K562 (cell line): Measurements from ENCODE around the gene ASB6. TPM values are rescaled to one million over a fixed set of nuclear protein-coding genes. Genes with fewer than 3 reads are reported as not detected.

ENCODE experiments used
- ATAC-seq: fragments of 200-7000 bp; cut with Tn5 transposase; 3 replicates; pipeline ENCODE4 v1.9.1; 2020; ENCODE audit warnings: moderate library complexity
- BruUV-seq: library from RNA; stranded (reverse); fragments of 400-500 nt; replicated peaks from 2 replicates; lab custom pipeline; 2021; lab: Mats Ljungman, UMichigan
- CTCF ChIA-PET: fragments of 300-600 bp; formaldehyde crosslinking; extraction: SDS; loops from one replicate; lab custom pipeline; 2021; ENCODE audit warnings: low intra/inter-chr PET ratio; lab: Yijun Ruan, JAX
- POLR2A ChIA-PET: fragments of 300-600, 350-650 bp; sonication (Branson Sonifier 250); formaldehyde crosslinking; extraction: SDS; loops from one replicate; lab custom pipeline; 2021; ENCODE audit warnings: antibody characterized with exemption, inconsistent platforms; lab: Yijun Ruan, JAX
- DNase-seq, 4 experiments: peaks; one replicate each; pipeline versions ENCODE4 v3.0.0 to v3.0.0-alpha.2; 2011 to 2018; ENCODE audit warnings: low spot score in 3 of 4, mixed read lengths in 3 of 4; ENCODE audit errors: extremely low read depth in 1 of 4
- FAIRE-seq: peaks from 2 replicates; lab custom pipeline; 2011; peaks lifted over from hg19 to GRCh38; lab: Jason Lieb, UNC
- H2AFZ ChIP-seq: 2 replicates; pipeline ENCODE4 v1.6.0; 2011; ENCODE audit warnings: low read depth, low read length, control low read depth, inconsistent platforms
- H3K27ac ChIP-seq: fragments of 200-600 bp; 3 replicates; pipeline ENCODE4 v1.8.0; 2011; ENCODE audit warnings: low read depth, mild to moderate bottlenecking, control low read depth, inconsistent platforms, low read length, moderate library complexity, mixed read lengths; ENCODE audit errors: extremely low read depth
- H3K27me3 ChIP-seq, 2 experiments: fragments of 300-600 bp in 1 of 2; 2 replicates in 1 of 2; 3 replicates in 1 of 2; pipeline versions ENCODE4 v1.6.0 to v1.8.0; 2011; ENCODE audit warnings: inconsistent platforms in 2 of 2, low read length in 2 of 2, mild to moderate bottlenecking in 1 of 2, mixed read lengths in 1 of 2, moderate library complexity in 1 of 2; ENCODE audit not compliant: control insufficient read depth in 2 of 2, insufficient read depth in 2 of 2
- H3K36me3 ChIP-seq: fragments of 300-600 bp; 3 replicates; pipeline ENCODE4 v1.8.0; 2011; ENCODE audit warnings: mild to moderate bottlenecking, low read length, inconsistent platforms; ENCODE audit not compliant: control insufficient read depth, insufficient read depth
- H3K4me1 ChIP-seq, 2 experiments: fragments of 200-600 bp in 1 of 2; replicated peaks in 1 of 2; 2 replicates in 1 of 2; 3 replicates in 1 of 2; pipeline versions ENCODE4 v1.5.1 to v1.8.0; 2011; ENCODE audit warnings: inconsistent platforms in 2 of 2, low read length in 2 of 2, mild to moderate bottlenecking in 1 of 2, mixed read lengths in 1 of 2, moderate library complexity in 1 of 2; ENCODE audit not compliant: control insufficient read depth in 2 of 2, insufficient read depth in 2 of 2
- H3K4me2 ChIP-seq: 2 replicates; pipeline ENCODE4 v1.6.1; 2011; ENCODE audit warnings: low read length, control low read depth, inconsistent platforms, mixed read lengths; ENCODE audit not compliant: insufficient read depth
- H3K4me3 ChIP-seq: fragments of 200-600 bp; sonication (generic), shearing (Covaris generic); 2 replicates; pipeline ENCODE4 v1.5.1; 2016; ENCODE audit warnings: control low read depth, inconsistent platforms
- H3K79me2 ChIP-seq: fragments of 200-600 bp; 3 replicates; pipeline ENCODE4 v1.8.0; 2011; ENCODE audit warnings: low read length, inconsistent platforms; ENCODE audit not compliant: control insufficient read depth, insufficient read depth
- H3K9ac ChIP-seq, 2 experiments: 2 replicates each; pipeline versions ENCODE4 v1.6.0 to v1.6.1; 2011; ENCODE audit warnings: low read depth in 2 of 2, low read length in 2 of 2, control low read depth in 1 of 2, inconsistent platforms in 1 of 2, mild to moderate bottlenecking in 1 of 2, mixed read lengths in 1 of 2; ENCODE audit not compliant: insufficient read depth in 1 of 2
- H3K9me1 ChIP-seq: one replicate; pipeline ENCODE4 v1.6.0; 2011; ENCODE audit warnings: inconsistent platforms, mild to moderate bottlenecking, low read length, moderate library complexity; ENCODE audit not compliant: control insufficient read depth, insufficient read depth
- H3K9me3 ChIP-seq: replicated peaks from 2 replicates; pipeline ENCODE4 v1.5.1; 2011; ENCODE audit warnings: low read depth, low read length, inconsistent platforms; ENCODE audit not compliant: control insufficient read depth, insufficient read depth
- H4K20me1 ChIP-seq: replicated peaks from 2 replicates; pipeline ENCODE4 v1.6.1; 2011; ENCODE audit warnings: low read length, inconsistent platforms, mixed read lengths; ENCODE audit not compliant: control insufficient read depth, insufficient read depth
- ARID1B ChIP-seq: fragments of 450-650 bp; IDR thresholded peaks from 2 replicates; pipeline ENCODE4 v1.6.1; 2016; ENCODE audit warnings: antibody characterized with exemption, mild to moderate bottlenecking, inconsistent platforms
- DPF2 ChIP-seq: fragments of 450-650 bp; IDR thresholded peaks from 2 replicates; pipeline ENCODE4 v1.6.1; 2016
- EGR1 ChIP-seq: fragments of 450-650 bp; conservative IDR thresholded peaks from 2 replicates; pipeline ENCODE4 v1.6.1; 2017; ENCODE audit warnings: mild to moderate bottlenecking
- HNRNPH1 ChIP-seq: fragments of 200-400 bp; formaldehyde crosslinking; optimal IDR thresholded peaks from 2 replicates; pipeline ENCODE3; 2017; ENCODE audit warnings: low read depth, mild to moderate bottlenecking, low read length, moderate library complexity
- ILF3 ChIP-seq: fragments of 450-650 bp; IDR thresholded peaks from 2 replicates; pipeline ENCODE4 v1.6.1; 2018; ENCODE audit warnings: antibody characterized with exemption, mild to moderate bottlenecking, moderate library complexity, borderline replicate concordance
- KAT7 ChIP-seq: sonication (generic); formaldehyde crosslinking; IDR thresholded peaks from 2 replicates; pipeline ENCODE4 v1.8.0; 2022; ENCODE audit warnings: missing genetic modification reagents, mild to moderate bottlenecking, borderline replicate concordance
- NRF1 ChIP-seq, 2 experiments: fragments of 450-650 bp; IDR thresholded peaks in 1 of 2; conservative IDR thresholded peaks in 1 of 2; 2 replicates each; pipeline ENCODE4 v1.6.1; 2014; ENCODE audit warnings: mild to moderate bottlenecking in 2 of 2
- PHB ChIP-seq: fragments of 250-450 bp; sonication (Bioruptor Pico); IDR thresholded peaks from 2 replicates; pipeline ENCODE4 v1.5.0; 2021
- PURB ChIP-seq: sonication (generic); formaldehyde crosslinking; IDR thresholded peaks from 2 replicates; pipeline ENCODE4 v1.9.0; 2021; ENCODE audit warnings: low read depth, mild to moderate bottlenecking, missing genetic modification reagents
- RFX5 ChIP-seq: IDR thresholded peaks from 2 replicates; pipeline ENCODE4 v1.6.1; 2011; ENCODE audit warnings: low read depth, mild to moderate bottlenecking, improper control_type of control experiment, low read length
- SNRNP70 ChIP-seq: fragments of 200-400 bp; formaldehyde crosslinking; optimal IDR thresholded peaks from 2 replicates; pipeline ENCODE3; 2017; ENCODE audit warnings: low read depth, low read length
- ZNF696 ChIP-seq: fragments of 250-450 bp; sonication (Bioruptor Pico); conservative IDR thresholded peaks from 2 replicates; pipeline ENCODE4 v1.4.0; 2020; ENCODE audit warnings: mild to moderate bottlenecking, moderate library complexity
- WGBS: fragments of 100-300 bp; shearing (Covaris generic); methylation state at CpG from one replicate; pipeline ENCODE4 v1.1.6; 2016; ENCODE audit warnings: low coverage, mixed read lengths; ENCODE audit not compliant: insufficient coverage; ENCODE audit errors: missing lambda C conversion rate; 5-methylcytosine and 5-hydroxymethylcytosine counted together
- in situ Hi-C: fragments of 300-500 bp; cut with MboI; formaldehyde crosslinking; loops from 4 replicates; pipeline ENCODE4 v1.15.0; 2018; ENCODE audit warnings: inconsistent platforms, mixed read lengths
- intact Hi-C: fragments of 100-400 bp; cut with micrococcal nuclease; formaldehyde crosslinking; loops from 2 replicates; pipeline ENCODE4 v1.14.2; 2022
- polyA plus RNA-seq, 8 experiments: library from polyadenylated mRNA; depleted of rRNA in 4 of 8; stranded (reverse) in 5 of 8; unstranded in 3 of 8; fragments of >200 nt; fragmentation: Nextera tagmentation in 2 of 8; fragmentation: Illumina TruSeq in 1 of 8; extraction: Ambion mirVana in 2 of 8; extraction: Trizol in 1 of 8; gene quantifications; 2 replicates each; pipeline versions ENCODE4 v1.2.1 to v1.2.3, GENCODE V29; 2011 to 2014; ENCODE audit warnings: inconsistent platforms in 1 of 8, missing spikeins in 1 of 8
- total RNA-seq, 7 experiments: library from RNA; depleted of rRNA in 6 of 7; stranded (reverse); fragments of >200 nt in 6 of 7; fragmentation: Illumina TruSeq in 2 of 7; extraction: Trizol in 2 of 7; gene quantifications; 2 replicates each; pipeline versions ENCODE4 v1.2.1 to v1.2.3, GENCODE V29; 2011 to 2021; ENCODE audit warnings: low replicate concordance in 1 of 7
- TF ChIP-seq, protein P1 (sequence below): sonication (generic); formaldehyde crosslinking; IDR thresholded peaks from 2 replicates; pipeline ENCODE4 v1.4.0; 2020; ENCODE audit warnings: mild to moderate bottlenecking, missing genetic modification reagents
- TF ChIP-seq, protein P2 (sequence below): sonication (generic); formaldehyde crosslinking; IDR thresholded peaks from 2 replicates; pipeline ENCODE4 v1.8.1; 2023; ENCODE audit warnings: mild to moderate bottlenecking, missing genetic modification reagents
- TF ChIP-seq, protein P3 (sequence below): fragments of 250-450 bp; sonication (Bioruptor Pico); IDR thresholded peaks from 2 replicates; pipeline ENCODE4 v1.5.0; 2020; ENCODE audit warnings: mild to moderate bottlenecking, borderline replicate concordance
- TF ChIP-seq, protein P4 (sequence below): sonication (generic); IDR thresholded peaks from 2 replicates; pipeline ENCODE4 v1.6.1; 2016

ASB6 gene
- total and polyA plus RNA-seq, 9 of the 15 experiments (the other 6 are each of a cell fraction or from before 2014, with no cell fraction given), result 0.92 to 17.8 (median 11.3) TPM

DNA sequence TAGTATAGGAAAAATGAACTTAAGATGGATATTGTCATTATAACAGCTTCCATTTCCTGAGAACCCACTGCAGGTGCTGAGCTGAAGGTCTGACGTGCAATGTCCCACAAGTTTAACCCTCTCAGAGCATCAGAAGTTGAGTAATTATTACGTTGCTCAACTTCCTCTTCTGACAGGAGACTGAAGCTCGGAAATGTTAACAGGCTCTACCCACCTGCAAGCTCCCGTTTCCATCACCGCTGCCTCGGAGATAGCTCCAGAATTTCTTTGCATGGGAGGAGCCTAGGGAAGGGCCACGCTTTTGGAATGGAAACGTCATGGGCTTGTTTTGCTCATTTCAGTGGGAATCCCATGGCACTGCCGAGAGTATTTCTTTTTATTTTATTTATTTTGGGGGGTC, 17.0 kb downstream of the ASB6 start:
- peaks cover 32 to 48% of the 10 kb centered on the region in 2 experiments for H3K4me1 ChIP-seq
- peaks cover 0 to 9% of the 10 kb centered on the region in 2 experiments; a peak in 1 of 5 replicates for H3K27me3 ChIP-seq
- peaks cover 27% of the 10 kb centered on the region for H3K36me3 ChIP-seq
- peaks cover 40% of the 10 kb centered on the region for H3K79me2 ChIP-seq
- peak overlapping the region; percentile 73; the same call in 2 of the 3 replicates for H3K27ac ChIP-seq
- H3K9ac ChIP-seq, result peak overlapping the region; percentile 15 to 87; a peak in 3 of 4 replicates
- ATAC-seq (peak; percentile 40), FAIRE-seq (peak; percentile 75), DNase-seq (peak in 2 of 4 experiments; percentile 47 to 67)
- WGBS, result 4% methylated on average over 9 of the region's 9 CpGs
- H3K9me3 ChIP-seq, result no peaks in the 10 kb centered on the region
- H4K20me1 ChIP-seq, result peaks cover 33% of the 10 kb centered on the region
- ChIA-PET POLR2A (interaction anchor here (0.6 to 2.8 kb wide), 8 partner anchors 11 to 532 kb away, joined by 3 to 18 read pairs (median 4); no protein-coding TSS in a partner anchor), CTCF (interaction anchor here (1.7 to 1.9 kb wide), 2 partner anchors 14 to 494 kb away, joined by 8 to 11 read pairs; no protein-coding TSS in a partner anchor)
- peak overlapping the region; percentile 94 for H3K4me2 ChIP-seq
- H2AFZ ChIP-seq, result peak overlapping the region; percentile 63
- in situ Hi-C loops, result loop anchor here (25.0 kb wide), 1 partner anchor 288 kb away; no protein-coding TSS in a partner anchor
- intact Hi-C loops, result loop anchor here (1.0 kb wide), 2 partner anchors 14 to 486 kb away; no protein-coding TSS in a partner anchor
- no TSS peak for BruUV-seq
- H3K9me1 ChIP-seq, result no peaks in the 10 kb centered on the region
- peak overlapping the region; percentile 67; the same call in 1 of the 2 replicates for H3K4me3 ChIP-seq
- no peak for TF ChIP-seq PURB (CRISPR knock-in tag)
- TF ChIP-seq SNRNP70, result no peak
- no peak for TF ChIP-seq KAT7 (CRISPR knock-in tag)
- no peak for TF ChIP-seq EGR1
- TF ChIP-seq HNRNPH1, result no peak
- TF ChIP-seq DPF2, result no peak; the same call in 1 of the 2 replicates
- no peak for TF ChIP-seq RFX5
- TF ChIP-seq, protein P1, sequence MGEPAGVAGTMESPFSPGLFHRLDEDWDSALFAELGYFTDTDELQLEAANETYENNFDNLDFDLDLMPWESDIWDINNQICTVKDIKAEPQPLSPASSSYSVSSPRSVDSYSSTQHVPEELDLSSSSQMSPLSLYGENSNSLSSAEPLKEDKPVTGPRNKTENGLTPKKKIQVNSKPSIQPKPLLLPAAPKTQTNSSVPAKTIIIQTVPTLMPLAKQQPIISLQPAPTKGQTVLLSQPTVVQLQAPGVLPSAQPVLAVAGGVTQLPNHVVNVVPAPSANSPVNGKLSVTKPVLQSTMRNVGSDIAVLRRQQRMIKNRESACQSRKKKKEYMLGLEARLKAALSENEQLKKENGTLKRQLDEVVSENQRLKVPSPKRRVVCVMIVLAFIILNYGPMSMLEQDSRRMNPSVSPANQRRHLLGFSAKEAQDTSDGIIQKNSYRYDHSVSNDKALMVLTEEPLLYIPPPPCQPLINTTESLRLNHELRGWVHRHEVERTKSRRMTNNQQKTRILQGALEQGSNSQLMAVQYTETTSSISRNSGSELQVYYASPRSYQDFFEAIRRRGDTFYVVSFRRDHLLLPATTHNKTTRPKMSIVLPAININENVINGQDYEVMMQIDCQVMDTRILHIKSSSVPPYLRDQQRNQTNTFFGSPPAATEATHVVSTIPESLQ (CRISPR knock-in tag), result no peak
- TF ChIP-seq, protein P2, sequence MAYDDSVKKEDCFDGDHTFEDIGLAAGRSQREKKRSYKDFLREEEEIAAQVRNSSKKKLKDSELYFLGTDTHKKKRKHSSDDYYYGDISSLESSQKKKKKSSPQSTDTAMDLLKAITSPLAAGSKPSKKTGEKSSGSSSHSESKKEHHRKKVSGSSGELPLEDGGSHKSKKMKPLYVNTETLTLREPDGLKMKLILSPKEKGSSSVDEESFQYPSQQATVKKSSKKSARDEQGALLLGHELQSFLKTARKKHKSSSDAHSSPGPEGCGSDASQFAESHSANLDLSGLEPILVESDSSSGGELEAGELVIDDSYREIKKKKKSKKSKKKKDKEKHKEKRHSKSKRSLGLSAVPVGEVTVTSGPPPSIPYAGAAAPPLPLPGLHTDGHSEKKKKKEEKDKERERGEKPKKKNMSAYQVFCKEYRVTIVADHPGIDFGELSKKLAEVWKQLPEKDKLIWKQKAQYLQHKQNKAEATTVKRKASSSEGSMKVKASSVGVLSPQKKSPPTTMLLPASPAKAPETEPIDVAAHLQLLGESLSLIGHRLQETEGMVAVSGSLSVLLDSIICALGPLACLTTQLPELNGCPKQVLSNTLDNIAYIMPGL (CRISPR knock-in tag), result no peak
- no peak for TF ChIP-seq PHB (CRISPR knock-in tag)
- TF ChIP-seq, protein P3, sequence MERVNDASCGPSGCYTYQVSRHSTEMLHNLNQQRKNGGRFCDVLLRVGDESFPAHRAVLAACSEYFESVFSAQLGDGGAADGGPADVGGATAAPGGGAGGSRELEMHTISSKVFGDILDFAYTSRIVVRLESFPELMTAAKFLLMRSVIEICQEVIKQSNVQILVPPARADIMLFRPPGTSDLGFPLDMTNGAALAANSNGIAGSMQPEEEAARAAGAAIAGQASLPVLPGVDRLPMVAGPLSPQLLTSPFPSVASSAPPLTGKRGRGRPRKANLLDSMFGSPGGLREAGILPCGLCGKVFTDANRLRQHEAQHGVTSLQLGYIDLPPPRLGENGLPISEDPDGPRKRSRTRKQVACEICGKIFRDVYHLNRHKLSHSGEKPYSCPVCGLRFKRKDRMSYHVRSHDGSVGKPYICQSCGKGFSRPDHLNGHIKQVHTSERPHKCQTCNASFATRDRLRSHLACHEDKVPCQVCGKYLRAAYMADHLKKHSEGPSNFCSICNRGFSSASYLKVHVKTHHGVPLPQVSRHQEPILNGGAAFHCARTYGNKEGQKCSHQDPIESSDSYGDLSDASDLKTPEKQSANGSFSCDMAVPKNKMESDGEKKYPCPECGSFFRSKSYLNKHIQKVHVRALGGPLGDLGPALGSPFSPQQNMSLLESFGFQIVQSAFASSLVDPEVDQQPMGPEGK (CRISPR knock-in tag), result no peak
- TF ChIP-seq ARID1B, result peak; percentile 15; the same call in 1 of the 2 replicates
- no peak for TF ChIP-seq ZNF696 (CRISPR knock-in tag)
- no peak for TF ChIP-seq NRF1 (conservative IDR thresholded peaks at IDR 0.05 in 1 of 2, IDR thresholded peaks at IDR 0.05 in 1 of 2)
- no peak for TF ChIP-seq ILF3
- TF ChIP-seq, protein P4, sequence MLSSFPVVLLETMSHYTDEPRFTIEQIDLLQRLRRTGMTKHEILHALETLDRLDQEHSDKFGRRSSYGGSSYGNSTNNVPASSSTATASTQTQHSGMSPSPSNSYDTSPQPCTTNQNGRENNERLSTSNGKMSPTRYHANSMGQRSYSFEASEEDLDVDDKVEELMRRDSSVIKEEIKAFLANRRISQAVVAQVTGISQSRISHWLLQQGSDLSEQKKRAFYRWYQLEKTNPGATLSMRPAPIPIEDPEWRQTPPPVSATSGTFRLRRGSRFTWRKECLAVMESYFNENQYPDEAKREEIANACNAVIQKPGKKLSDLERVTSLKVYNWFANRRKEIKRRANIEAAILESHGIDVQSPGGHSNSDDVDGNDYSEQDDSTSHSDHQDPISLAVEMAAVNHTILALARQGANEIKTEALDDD, result 0 out of 2 replicates have a peak, but pooled peaks have one; percentile 17
